K562 (cell line): ENCODE measurements around the gene TJP3. TPM values are rescaled to one million over a fixed set of nuclear protein-coding genes. Genes with fewer than 3 reads are reported as not detected.

Experiments
- ARNT ChIP-seq, 2 experiments: fragments of 450-650 bp; IDR thresholded peaks; 2 replicates each; pipeline ENCODE4 v1.6.1; 2016; ENCODE audit warnings: mild to moderate bottlenecking in 1 of 2
- ASH1L ChIP-seq: fragments of 450-650 bp; IDR thresholded peaks from 2 replicates; pipeline ENCODE4 v1.6.1; 2018; ENCODE audit warnings: borderline replicate concordance, mild to moderate bottlenecking, low read depth; ENCODE audit not compliant: partially characterized antibody
- GABPB1 ChIP-seq: sonication (generic); formaldehyde crosslinking; IDR thresholded peaks from 2 replicates; pipeline ENCODE4 v1.8.0; 2022; ENCODE audit warnings: mild to moderate bottlenecking, missing genetic modification reagents
- HNRNPLL ChIP-seq: fragments of 200-400 bp; formaldehyde crosslinking; IDR thresholded peaks from 2 replicates; pipeline ENCODE4 v1.6.1; 2017; ENCODE audit warnings: low read length, low read depth, mild to moderate bottlenecking; ENCODE audit not compliant: poor library complexity, severe bottlenecking
- KDM5B ChIP-seq: fragments of 200-600 bp; sonication (generic); IDR thresholded peaks from 2 replicates; pipeline ENCODE4 v1.6.1; 2012; ENCODE audit warnings: low read depth, mild to moderate bottlenecking, moderate library complexity, low read length, control low read depth, inconsistent platforms; ENCODE audit not compliant: insufficient replicate concordance
- KLF1 ChIP-seq: fragments of 450-650 bp; IDR thresholded peaks from 2 replicates; pipeline ENCODE4 v1.6.1; 2016; ENCODE audit warnings: missing genetic modification characterization, missing compliant biosample characterization
- KLF6 ChIP-seq: fragments of 250-450 bp; sonication (Bioruptor Pico); IDR thresholded peaks from 2 replicates; pipeline ENCODE4 v1.4.0; 2020; ENCODE audit warnings: mild to moderate bottlenecking, moderate library complexity, borderline replicate concordance
- SNAPC5 ChIP-seq: fragments of 250-450 bp; sonication (Bioruptor Pico); IDR thresholded peaks from 2 replicates; pipeline ENCODE4 v1.8.0; 2021; ENCODE audit warnings: moderate library complexity, mild to moderate bottlenecking, inconsistent platforms
- USF1 ChIP-seq: sonication (generic); formaldehyde crosslinking; IDR thresholded peaks from 2 replicates; pipeline ENCODE4 v1.9.0; 2022; ENCODE audit warnings: mild to moderate bottlenecking, missing genetic modification reagents
- polyA plus RNA-seq, 8 experiments: library from polyadenylated mRNA; depleted of rRNA in 4 of 8; stranded (reverse) in 5 of 8; unstranded in 3 of 8; fragments of >200 nt; fragmentation: Nextera tagmentation in 2 of 8; fragmentation: Illumina TruSeq in 1 of 8; extraction: Ambion mirVana in 2 of 8; extraction: Trizol in 1 of 8; gene quantifications; 2 replicates each; pipeline versions ENCODE4 v1.2.1 to v1.2.3, GENCODE V29; 2011 to 2014; ENCODE audit warnings: inconsistent platforms in 1 of 8, missing spikeins in 1 of 8
- total RNA-seq, 7 experiments: library from RNA; depleted of rRNA in 6 of 7; stranded (reverse); fragments of >200 nt in 6 of 7; fragmentation: Illumina TruSeq in 2 of 7; extraction: Trizol in 2 of 7; gene quantifications; 2 replicates each; pipeline versions ENCODE4 v1.2.1 to v1.2.3, GENCODE V29; 2011 to 2021; ENCODE audit warnings: low replicate concordance in 1 of 7
- TF ChIP-seq, protein P1 (sequence below), 2 experiments: fragments of 450-650 bp; formaldehyde crosslinking in 1 of 2; IDR thresholded peaks; 2 replicates each; pipeline versions ENCODE4 v1.4.0 to v1.6.1; 2014 to 2020; ENCODE audit warnings: mild to moderate bottlenecking in 2 of 2, borderline replicate concordance in 1 of 2, low read depth in 1 of 2
- TF ChIP-seq, protein P2 (sequence below): IDR thresholded peaks from 2 replicates; pipeline ENCODE4 v1.6.1; 2012; ENCODE audit warnings: low read depth, low read length, improper control_type of control experiment, borderline replicate concordance

Gene TJP3
- total and polyA plus RNA-seq, 9 of the 15 experiments (the other 6 are each of a cell fraction or from before 2014, with no cell fraction given): 0.11 to 2.4 (median 0.57) TPM; not detected in 1

DNA sequence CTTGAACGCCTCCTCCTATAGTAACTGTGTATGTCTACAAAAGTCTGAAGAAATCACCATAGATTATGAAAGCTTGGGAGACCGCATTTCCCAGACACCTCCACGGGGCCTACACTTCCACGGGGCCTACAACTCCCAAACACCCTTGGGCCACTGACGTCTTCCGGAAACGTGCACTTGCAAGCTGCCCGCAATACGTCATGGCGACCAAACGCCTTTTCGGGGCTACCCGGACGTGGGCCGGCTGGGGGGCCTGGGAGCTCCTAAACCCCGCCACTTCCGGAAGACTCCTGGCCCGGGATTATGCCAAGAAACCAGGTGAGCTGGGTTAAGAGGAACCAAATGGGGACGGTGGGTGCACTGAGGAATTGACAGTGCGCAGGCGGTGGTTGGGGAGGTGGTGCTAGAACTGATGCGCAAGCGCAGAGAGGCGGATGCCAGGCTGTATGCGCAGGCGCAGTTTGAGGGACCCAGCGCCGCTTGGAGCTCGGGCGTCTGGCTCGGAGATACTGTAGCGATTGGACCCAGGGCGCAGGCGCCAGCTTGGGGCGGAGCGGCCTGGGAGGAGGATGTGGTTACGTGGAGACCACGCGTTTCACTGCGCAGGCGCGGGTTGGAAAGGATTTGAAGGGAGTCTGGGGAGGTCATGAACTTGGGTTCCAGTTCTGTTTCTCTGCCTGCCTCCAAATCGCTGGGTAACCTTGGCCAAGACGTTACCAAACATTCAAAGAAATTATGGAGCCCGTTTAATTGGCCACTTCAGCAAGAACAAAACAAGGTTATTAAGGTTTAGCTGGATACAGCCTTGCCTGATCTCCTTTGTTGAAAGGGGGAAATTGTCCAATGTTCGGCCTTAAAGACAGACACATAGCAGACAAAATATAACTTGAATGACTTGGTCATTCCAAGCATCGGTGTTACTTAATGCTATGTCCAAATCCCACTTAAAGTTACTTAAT, 54.6 kb downstream of the TJP3 start, which contains the start of gene MRPL54 (continued):
- TF ChIP-seq, protein P1, sequence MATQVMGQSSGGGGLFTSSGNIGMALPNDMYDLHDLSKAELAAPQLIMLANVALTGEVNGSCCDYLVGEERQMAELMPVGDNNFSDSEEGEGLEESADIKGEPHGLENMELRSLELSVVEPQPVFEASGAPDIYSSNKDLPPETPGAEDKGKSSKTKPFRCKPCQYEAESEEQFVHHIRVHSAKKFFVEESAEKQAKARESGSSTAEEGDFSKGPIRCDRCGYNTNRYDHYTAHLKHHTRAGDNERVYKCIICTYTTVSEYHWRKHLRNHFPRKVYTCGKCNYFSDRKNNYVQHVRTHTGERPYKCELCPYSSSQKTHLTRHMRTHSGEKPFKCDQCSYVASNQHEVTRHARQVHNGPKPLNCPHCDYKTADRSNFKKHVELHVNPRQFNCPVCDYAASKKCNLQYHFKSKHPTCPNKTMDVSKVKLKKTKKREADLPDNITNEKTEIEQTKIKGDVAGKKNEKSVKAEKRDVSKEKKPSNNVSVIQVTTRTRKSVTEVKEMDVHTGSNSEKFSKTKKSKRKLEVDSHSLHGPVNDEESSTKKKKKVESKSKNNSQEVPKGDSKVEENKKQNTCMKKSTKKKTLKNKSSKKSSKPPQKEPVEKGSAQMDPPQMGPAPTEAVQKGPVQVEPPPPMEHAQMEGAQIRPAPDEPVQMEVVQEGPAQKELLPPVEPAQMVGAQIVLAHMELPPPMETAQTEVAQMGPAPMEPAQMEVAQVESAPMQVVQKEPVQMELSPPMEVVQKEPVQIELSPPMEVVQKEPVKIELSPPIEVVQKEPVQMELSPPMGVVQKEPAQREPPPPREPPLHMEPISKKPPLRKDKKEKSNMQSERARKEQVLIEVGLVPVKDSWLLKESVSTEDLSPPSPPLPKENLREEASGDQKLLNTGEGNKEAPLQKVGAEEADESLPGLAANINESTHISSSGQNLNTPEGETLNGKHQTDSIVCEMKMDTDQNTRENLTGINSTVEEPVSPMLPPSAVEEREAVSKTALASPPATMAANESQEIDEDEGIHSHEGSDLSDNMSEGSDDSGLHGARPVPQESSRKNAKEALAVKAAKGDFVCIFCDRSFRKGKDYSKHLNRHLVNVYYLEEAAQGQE (IDR thresholded peaks at IDR 0.05; ENCODE audit: borderline replicate concordance): no peak
- TF ChIP-seq, protein P1 (CRISPR knock-in tag; IDR thresholded peaks at IDR 0.05; ENCODE audit: low read depth): peak; percentile 42; the same call in 1 of the 2 replicates
- TF ChIP-seq, protein P2, sequence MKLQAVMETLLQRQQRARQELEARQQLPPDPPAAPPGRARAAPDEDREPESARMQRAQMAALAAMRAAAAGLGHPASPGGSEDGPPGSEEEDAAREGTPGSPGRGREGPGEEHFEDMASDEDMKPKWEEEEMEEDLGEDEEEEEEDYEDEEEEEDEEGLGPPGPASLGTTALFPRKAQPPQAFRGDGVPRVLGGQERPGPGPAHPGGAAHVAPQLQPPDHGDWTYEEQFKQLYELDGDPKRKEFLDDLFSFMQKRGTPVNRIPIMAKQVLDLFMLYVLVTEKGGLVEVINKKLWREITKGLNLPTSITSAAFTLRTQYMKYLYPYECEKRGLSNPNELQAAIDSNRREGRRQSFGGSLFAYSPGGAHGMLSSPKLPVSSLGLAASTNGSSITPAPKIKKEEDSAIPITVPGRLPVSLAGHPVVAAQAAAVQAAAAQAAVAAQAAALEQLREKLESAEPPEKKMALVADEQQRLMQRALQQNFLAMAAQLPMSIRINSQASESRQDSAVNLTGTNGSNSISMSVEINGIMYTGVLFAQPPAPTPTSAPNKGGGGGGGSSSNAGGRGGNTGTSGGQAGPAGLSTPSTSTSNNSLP: 0 out of 2 replicates have a peak, but pooled peaks have one; percentile 11
- TF ChIP-seq KDM5B (peak; percentile 78), ASH1L (peak; percentile 40), KLF1 (tag) (0 out of 2 replicates have a peak, but pooled peaks have one; percentile 21), USF1 (CRISPR knock-in tag) (peak; percentile 59), ARNT (IDR thresholded peaks at IDR 0.05) (no peak; a peak in 2 of 4 replicates), GABPB1 (CRISPR knock-in tag) (peak; percentile 92), HNRNPLL (peak; percentile 67), SNAPC5 (CRISPR knock-in tag) (no peak), KLF6 (CRISPR knock-in tag) (peak; percentile 40; the same call in 1 of the 2 replicates)
